ENCODE measurements around the gene C9orf78. TPM values are rescaled to one million over a fixed set of nuclear protein-coding genes. Genes with fewer than 3 reads are reported as not detected.
A peak's percentile ranks its signal among the peaks of the same experiment; 100 is the strongest.

C9orf78 gene
- total and polyA plus RNA-seq, 9 of the 15 experiments (the other 6 are each of a cell fraction or from before 2014, with no cell fraction given) = 94.6 to 266 (median 202) TPM

DNA sequence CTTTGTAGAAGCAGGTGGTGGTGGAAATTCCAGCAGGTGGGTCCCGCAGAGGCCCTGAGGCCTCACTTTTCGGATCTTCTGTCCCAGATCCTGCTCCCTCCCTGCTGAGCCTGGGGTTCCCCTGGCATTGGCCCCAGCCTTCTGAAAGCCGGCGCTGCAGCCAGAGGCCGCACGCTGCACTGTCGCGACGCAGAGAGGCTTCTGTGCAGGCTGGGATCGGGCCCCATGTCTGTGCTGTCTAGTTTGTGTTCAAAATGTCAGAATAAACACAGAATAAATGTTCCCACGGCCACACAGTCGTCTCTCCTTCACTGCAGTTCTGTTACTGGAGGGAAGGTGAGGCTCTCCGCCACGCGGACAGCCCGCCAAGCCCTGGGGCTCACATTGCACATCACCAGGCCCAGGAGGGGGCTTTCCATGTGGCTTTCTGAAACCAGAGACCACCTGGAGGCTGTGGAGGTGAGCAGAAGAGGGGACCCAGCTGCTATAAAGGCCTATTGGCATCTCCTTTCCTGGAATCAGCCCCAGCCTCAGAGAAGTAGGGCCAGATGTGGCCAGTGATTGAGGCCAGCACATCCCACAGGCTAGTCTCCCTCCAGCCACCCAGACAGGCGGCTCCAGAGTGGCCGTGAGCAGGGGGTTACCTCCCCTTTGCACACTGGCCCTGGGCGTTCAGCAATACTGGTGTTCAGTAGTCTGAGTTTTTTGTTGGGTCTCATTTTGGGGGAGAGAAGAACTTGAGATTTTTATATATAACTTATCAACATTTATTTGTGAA lies 46.7 kb upstream of the C9orf78 start (continued):
- TF ChIP-seq MYC (IDR thresholded peaks at IDR 0.05; ENCODE audit: low read depth, low read length) (peak; percentile 34; the same call in 1 of the 2 replicates), MYC (CRISPR knock-in tag; IDR thresholded peaks at IDR 0.05; ENCODE audit: borderline replicate concordance, low read depth) (no peak), FOXK1 (CRISPR knock-in tag; IDR thresholded peaks at IDR 0.05; ENCODE audit: borderline replicate concordance) (no peak), TCF3 (CRISPR knock-in tag; IDR thresholded peaks at IDR 0.05) (no peak), NFXL1 (CRISPR knock-in tag; IDR thresholded peaks at IDR 0.05) (0 out of 2 replicates have a peak, but pooled peaks have one; percentile 33)
- TF ChIP-seq, protein P1, sequence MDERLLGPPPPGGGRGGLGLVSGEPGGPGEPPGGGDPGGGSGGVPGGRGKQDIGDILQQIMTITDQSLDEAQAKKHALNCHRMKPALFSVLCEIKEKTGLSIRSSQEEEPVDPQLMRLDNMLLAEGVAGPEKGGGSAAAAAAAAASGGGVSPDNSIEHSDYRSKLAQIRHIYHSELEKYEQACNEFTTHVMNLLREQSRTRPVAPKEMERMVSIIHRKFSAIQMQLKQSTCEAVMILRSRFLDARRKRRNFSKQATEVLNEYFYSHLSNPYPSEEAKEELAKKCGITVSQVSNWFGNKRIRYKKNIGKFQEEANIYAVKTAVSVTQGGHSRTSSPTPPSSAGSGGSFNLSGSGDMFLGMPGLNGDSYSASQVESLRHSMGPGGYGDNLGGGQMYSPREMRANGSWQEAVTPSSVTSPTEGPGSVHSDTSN (CRISPR knock-in tag; IDR thresholded peaks at IDR 0.05; ENCODE audit: low read depth) = no peak
- TF ChIP-seq, protein P1 (tag; conservative IDR thresholded peaks at IDR 0.05; ENCODE audit: low read depth) = no peak
- TF ChIP-seq, protein P2, sequence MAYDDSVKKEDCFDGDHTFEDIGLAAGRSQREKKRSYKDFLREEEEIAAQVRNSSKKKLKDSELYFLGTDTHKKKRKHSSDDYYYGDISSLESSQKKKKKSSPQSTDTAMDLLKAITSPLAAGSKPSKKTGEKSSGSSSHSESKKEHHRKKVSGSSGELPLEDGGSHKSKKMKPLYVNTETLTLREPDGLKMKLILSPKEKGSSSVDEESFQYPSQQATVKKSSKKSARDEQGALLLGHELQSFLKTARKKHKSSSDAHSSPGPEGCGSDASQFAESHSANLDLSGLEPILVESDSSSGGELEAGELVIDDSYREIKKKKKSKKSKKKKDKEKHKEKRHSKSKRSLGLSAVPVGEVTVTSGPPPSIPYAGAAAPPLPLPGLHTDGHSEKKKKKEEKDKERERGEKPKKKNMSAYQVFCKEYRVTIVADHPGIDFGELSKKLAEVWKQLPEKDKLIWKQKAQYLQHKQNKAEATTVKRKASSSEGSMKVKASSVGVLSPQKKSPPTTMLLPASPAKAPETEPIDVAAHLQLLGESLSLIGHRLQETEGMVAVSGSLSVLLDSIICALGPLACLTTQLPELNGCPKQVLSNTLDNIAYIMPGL (CRISPR knock-in tag; IDR thresholded peaks at IDR 0.05) = no peak
